GM21825 (cell line): ENCODE results near the gene CAMK2G.
A peak's percentile ranks its signal among the peaks of the same experiment; 100 is the strongest.
"Not testable (repeated sequence)": the region's sequence is repeated elsewhere in the genome, so short reads cannot be mapped to it uniquely, and the experiment has no call there.

Experiments used
- ATAC-seq: cut with Tn5 transposase; IDR thresholded peaks from one replicate; pipeline ENCODE4 v1.9.1; 2021; ENCODE audit warnings: mild to moderate bottlenecking, moderate library complexity; ENCODE audit not compliant: unreplicated experiment

CAMK2G gene

GRCh38 chr10:73905256-73906020, 31.1 kb upstream of the CAMK2G start:
- ATAC-seq: no peak

- ATAC-seq: no peak
Observed at GRCh38 chr10:73902351-73902750, 28.0 kb upstream of the CAMK2G start.

- ATAC-seq: no peak
Observed at GRCh38 chr10:73901261-73901660, 26.9 kb upstream of the CAMK2G start.

GRCh38 chr10:73900064-73900463, 25.7 kb upstream of the CAMK2G start:
- ATAC-seq: no peak

GRCh38 chr10:73899423-73899822, 25.1 kb upstream of the CAMK2G start:
- no peak for ATAC-seq

- ATAC-seq: no peak
Observed at GRCh38 chr10:73898730-73899410, 24.5 kb upstream of the CAMK2G start.

- ATAC-seq: no peak
Observed at GRCh38 chr10:73897693-73898092, 23.3 kb upstream of the CAMK2G start.

GRCh38 chr10:73895381-73895780, 21.0 kb upstream of the CAMK2G start:
- not testable (repeated sequence) for ATAC-seq

- ATAC-seq: no peak
Observed at GRCh38 chr10:73894245-73894971, 20.1 kb upstream of the CAMK2G start.

- no peak for ATAC-seq
Observed at GRCh38 chr10:73893426-73893825, 19.1 kb upstream of the CAMK2G start.

GRCh38 chr10:73892310-73893030, 18.1 kb upstream of the CAMK2G start:
- ATAC-seq: no peak

GRCh38 chr10:73891540-73891939, 17.2 kb upstream of the CAMK2G start:
- ATAC-seq: no peak

- not testable (repeated sequence) for ATAC-seq
Observed at GRCh38 chr10:73890830-73891229, 16.5 kb upstream of the CAMK2G start.

GRCh38 chr10:73890261-73890660, 15.9 kb upstream of the CAMK2G start:
- ATAC-seq: no peak

GRCh38 chr10:73889416-73889815, 15.1 kb upstream of the CAMK2G start:
- not testable (repeated sequence) for ATAC-seq

GRCh38 chr10:73889014-73889413, 14.7 kb upstream of the CAMK2G start:
- ATAC-seq: no peak

- ATAC-seq: no peak
Observed at GRCh38 chr10:73888514-73888913, 14.2 kb upstream of the CAMK2G start.

- no peak for ATAC-seq
Observed at GRCh38 chr10:73887294-73888039, 13.1 kb upstream of the CAMK2G start.

- no peak for ATAC-seq
Observed at GRCh38 chr10:73886661-73887293, 12.4 kb upstream of the CAMK2G start.

- peak; percentile 51 for ATAC-seq
Observed at GRCh38 chr10:73886085-73886529, 11.8 kb upstream of the CAMK2G start.
